Lower leg skin (tissue), 3 donors: ENCODE results near the gene NPHP3.

Source experiments
- POLR2A ChIP-seq, 2 donors: fragments of 450-650 bp; IDR thresholded peaks; one replicate each; pipeline ENCODE4 v1.6.1; 2016 to 2017; ENCODE audit warnings: antibody characterized with exemption in 2 of 2, mild to moderate bottlenecking in 1 of 2, moderate library complexity in 1 of 2
- TF ChIP-seq, protein P1 (sequence below), 3 donors: fragments of 450-650 bp; IDR thresholded peaks; one replicate each; pipeline ENCODE4 v1.5.1; 2016; ENCODE audit warnings: antibody characterized with exemption in 3 of 3, mild to moderate bottlenecking in 3 of 3, moderate library complexity in 2 of 3

GRCh38 chr3:132679911-132680310 is 42.3 kb downstream of the NPHP3 start:
- TF ChIP-seq POLR2A (IDR thresholded peaks at IDR 0.05) = no peak
- TF ChIP-seq, protein P1, sequence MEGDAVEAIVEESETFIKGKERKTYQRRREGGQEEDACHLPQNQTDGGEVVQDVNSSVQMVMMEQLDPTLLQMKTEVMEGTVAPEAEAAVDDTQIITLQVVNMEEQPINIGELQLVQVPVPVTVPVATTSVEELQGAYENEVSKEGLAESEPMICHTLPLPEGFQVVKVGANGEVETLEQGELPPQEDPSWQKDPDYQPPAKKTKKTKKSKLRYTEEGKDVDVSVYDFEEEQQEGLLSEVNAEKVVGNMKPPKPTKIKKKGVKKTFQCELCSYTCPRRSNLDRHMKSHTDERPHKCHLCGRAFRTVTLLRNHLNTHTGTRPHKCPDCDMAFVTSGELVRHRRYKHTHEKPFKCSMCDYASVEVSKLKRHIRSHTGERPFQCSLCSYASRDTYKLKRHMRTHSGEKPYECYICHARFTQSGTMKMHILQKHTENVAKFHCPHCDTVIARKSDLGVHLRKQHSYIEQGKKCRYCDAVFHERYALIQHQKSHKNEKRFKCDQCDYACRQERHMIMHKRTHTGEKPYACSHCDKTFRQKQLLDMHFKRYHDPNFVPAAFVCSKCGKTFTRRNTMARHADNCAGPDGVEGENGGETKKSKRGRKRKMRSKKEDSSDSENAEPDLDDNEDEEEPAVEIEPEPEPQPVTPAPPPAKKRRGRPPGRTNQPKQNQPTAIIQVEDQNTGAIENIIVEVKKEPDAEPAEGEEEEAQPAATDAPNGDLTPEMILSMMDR (IDR thresholded peaks at IDR 0.05) = no peak
